Osteocyte (in vitro differentiated cells): Measurements from ENCODE around the gene TBX19. TPM values are rescaled to one million over a fixed set of nuclear protein-coding genes. Genes with fewer than 3 reads are reported as not detected.

ENCODE experiments used
- DNase-seq: peaks from one replicate; pipeline ENCODE4 v3.0.0; 2021; ENCODE audit warnings: mixed read lengths; ENCODE audit not compliant: unreplicated experiment; ENCODE audit errors: extremely low spot score
- H3K27ac Mint-ChIP-seq: one replicate; pipeline ENCODE4 v1.8.0; 2021; ENCODE audit warnings: mild to moderate bottlenecking, mixed read lengths; ENCODE audit not compliant: unreplicated experiment
- H3K27me3 Mint-ChIP-seq: one replicate; pipeline ENCODE4 v1.8.0; 2021; ENCODE audit warnings: mixed read lengths; ENCODE audit not compliant: unreplicated experiment
- H3K36me3 Mint-ChIP-seq: one replicate; pipeline ENCODE4 v1.8.0; 2021; ENCODE audit warnings: mixed read lengths; ENCODE audit not compliant: unreplicated experiment
- H3K4me1 Mint-ChIP-seq: one replicate; pipeline ENCODE4 v1.8.0; 2021; ENCODE audit warnings: mixed read lengths; ENCODE audit not compliant: unreplicated experiment
- H3K4me3 Mint-ChIP-seq: one replicate; pipeline ENCODE4 v1.8.0; 2021; ENCODE audit warnings: mild to moderate bottlenecking, moderate library complexity, mixed read lengths; ENCODE audit not compliant: unreplicated experiment
- H3K9me3 Mint-ChIP-seq: one replicate; pipeline ENCODE4 v1.8.0; 2021; ENCODE audit warnings: mixed read lengths; ENCODE audit not compliant: unreplicated experiment
- total RNA-seq: library from RNA; stranded (reverse); gene quantifications from 2 replicates; pipeline ENCODE4 v1.2.1, GENCODE V29; 2021
- TF ChIP-seq, protein P1 (sequence below): fragments of 200-600 bp; sonication (generic); IDR thresholded peaks from 2 replicates; pipeline ENCODE4 v1.5.0; 2021; ENCODE audit warnings: antibody characterized with exemption, mild to moderate bottlenecking, moderate library complexity

Gene TBX19
- total RNA-seq, 1 donor from 2014 or later, result 2.5 TPM

- TF ChIP-seq, protein P1, sequence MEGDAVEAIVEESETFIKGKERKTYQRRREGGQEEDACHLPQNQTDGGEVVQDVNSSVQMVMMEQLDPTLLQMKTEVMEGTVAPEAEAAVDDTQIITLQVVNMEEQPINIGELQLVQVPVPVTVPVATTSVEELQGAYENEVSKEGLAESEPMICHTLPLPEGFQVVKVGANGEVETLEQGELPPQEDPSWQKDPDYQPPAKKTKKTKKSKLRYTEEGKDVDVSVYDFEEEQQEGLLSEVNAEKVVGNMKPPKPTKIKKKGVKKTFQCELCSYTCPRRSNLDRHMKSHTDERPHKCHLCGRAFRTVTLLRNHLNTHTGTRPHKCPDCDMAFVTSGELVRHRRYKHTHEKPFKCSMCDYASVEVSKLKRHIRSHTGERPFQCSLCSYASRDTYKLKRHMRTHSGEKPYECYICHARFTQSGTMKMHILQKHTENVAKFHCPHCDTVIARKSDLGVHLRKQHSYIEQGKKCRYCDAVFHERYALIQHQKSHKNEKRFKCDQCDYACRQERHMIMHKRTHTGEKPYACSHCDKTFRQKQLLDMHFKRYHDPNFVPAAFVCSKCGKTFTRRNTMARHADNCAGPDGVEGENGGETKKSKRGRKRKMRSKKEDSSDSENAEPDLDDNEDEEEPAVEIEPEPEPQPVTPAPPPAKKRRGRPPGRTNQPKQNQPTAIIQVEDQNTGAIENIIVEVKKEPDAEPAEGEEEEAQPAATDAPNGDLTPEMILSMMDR, result no peak
Measured at GRCh38 chr1:168328731-168329364, 48.2 kb downstream of the TBX19 start.

GRCh38 chr1:168330285-168330684, 49.6 kb downstream of the TBX19 start:
- no peak for DNase-seq
- H3K4me1 Mint-ChIP-seq, result peaks cover 8% of the 10 kb centered on the region
- H3K27ac Mint-ChIP-seq, result no peak overlapping the region
- TF ChIP-seq, protein P1, result no peak
- H3K27me3 Mint-ChIP-seq, result no peaks in the 10 kb centered on the region
- H3K4me3 Mint-ChIP-seq, result no peak overlapping the region
- H3K36me3 Mint-ChIP-seq, result peaks cover under 1% of the 10 kb centered on the region
- no peaks in the 10 kb centered on the region for H3K9me3 Mint-ChIP-seq

More at GRCh38 chr1:168328731-168329364, 48.2 kb downstream of the TBX19 start:
- DNase-seq, result no peak
- Mint-ChIP-seq H3K27me3 (no peaks in the 10 kb centered on the region), H3K4me3 (no peak overlapping the region), H3K27ac (no peak overlapping the region), H3K36me3 (peaks cover 9% of the 10 kb centered on the region), H3K9me3 (peaks cover 7% of the 10 kb centered on the region), H3K4me1 (peaks cover 4% of the 10 kb centered on the region)

DNA sequence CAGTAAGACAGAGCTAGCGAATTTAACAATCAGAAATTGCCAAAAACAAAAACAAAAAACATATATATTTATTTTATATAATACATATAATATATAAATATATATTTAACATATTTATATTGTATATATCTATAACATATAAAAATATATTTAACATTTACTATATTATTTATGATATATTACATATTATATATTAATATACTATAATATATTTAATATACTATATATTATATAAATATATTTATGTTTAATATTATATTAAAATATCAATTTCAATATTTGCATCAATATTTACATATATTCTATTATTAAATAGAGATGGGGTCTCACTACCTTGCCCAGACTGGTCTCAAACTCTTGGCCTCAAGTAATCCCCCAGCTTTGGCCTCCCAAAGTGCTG, 50.9 kb downstream of the TBX19 start:
- TF ChIP-seq, protein P1, result no peak
- H3K36me3 Mint-ChIP-seq, result peaks cover 2% of the 10 kb centered on the region
- no peak overlapping the region for H3K4me3 Mint-ChIP-seq
- no peaks in the 10 kb centered on the region for H3K27me3 Mint-ChIP-seq
- H3K27ac Mint-ChIP-seq, result no peak overlapping the region
- no peak for DNase-seq
- peaks cover 12% of the 10 kb centered on the region for H3K4me1 Mint-ChIP-seq
- H3K9me3 Mint-ChIP-seq, result no peaks in the 10 kb centered on the region

GRCh38 chr1:168333562-168334276, 53.0 kb downstream of the TBX19 start:
- no peak for DNase-seq
- Mint-ChIP-seq H3K9me3 (no peaks in the 10 kb centered on the region), H3K27ac (peak overlapping the region; percentile 67), H3K36me3 (peaks cover 2% of the 10 kb centered on the region), H3K4me1 (peaks cover 12% of the 10 kb centered on the region), H3K4me3 (no peak overlapping the region), H3K27me3 (no peaks in the 10 kb centered on the region)
- TF ChIP-seq, protein P1, result no peak

GRCh38 chr1:168335500-168335899, 54.8 kb downstream of the TBX19 start:
- TF ChIP-seq, protein P1, result no peak
- no peaks in the 10 kb centered on the region for H3K9me3 Mint-ChIP-seq
- peaks cover 2% of the 10 kb centered on the region for H3K36me3 Mint-ChIP-seq
- H3K4me3 Mint-ChIP-seq, result no peak overlapping the region
- no peak for DNase-seq
- peaks cover 12% of the 10 kb centered on the region for H3K4me1 Mint-ChIP-seq
- no peaks in the 10 kb centered on the region for H3K27me3 Mint-ChIP-seq
- no peak overlapping the region for H3K27ac Mint-ChIP-seq
